ENCODE results near the gene MYBBP1A.
"Not testable (repeated sequence)": the region's sequence is repeated elsewhere in the genome, so short reads cannot be mapped to it uniquely, and the experiment has no call there.

The MYBBP1A gene

DNA sequence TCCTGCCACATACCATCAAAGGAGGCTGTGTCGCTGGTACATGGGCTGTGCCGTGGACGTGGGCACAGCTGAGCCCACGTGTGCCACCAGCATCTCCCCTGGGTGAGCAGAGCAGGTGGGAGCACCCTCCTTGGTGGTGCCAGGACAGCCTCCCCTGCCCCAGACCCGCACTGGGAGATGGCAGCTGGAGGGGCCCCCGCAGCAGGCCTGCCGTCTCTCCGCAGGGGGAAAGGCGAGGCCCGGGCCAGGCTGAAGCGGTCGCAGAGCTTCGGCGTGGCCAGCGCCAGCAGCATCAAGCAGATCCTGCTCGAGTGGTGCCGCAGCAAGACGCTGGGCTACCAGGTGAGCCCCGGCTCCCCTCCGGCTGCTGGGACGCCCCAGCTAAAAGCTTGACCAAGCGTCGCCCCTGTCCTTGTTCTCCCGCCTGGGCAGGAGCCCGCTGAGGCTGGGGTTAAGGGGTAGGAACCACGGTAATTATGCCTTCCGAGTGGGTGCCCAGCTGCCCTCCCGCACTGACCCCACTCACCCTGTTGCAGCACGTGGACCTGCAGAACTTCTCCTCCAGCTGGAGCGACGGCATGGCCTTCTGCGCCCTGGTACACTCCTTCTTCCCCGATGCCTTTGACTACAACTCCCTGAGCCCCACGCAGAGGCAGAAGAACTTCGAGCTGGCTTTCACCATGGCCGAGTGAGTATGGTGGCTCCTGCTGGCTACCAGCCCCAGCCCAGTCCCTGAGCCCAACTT is 41.6 kb upstream of the MYBBP1A start:
- TF ChIP-seq ZFP30 (CRISPR knock-in tag; IDR thresholded peaks at IDR 0.05), result no peak
- TF ChIP-seq RARB (CRISPR knock-in tag; IDR thresholded peaks at IDR 0.05), result no peak
- TF ChIP-seq CSDC2 (CRISPR knock-in tag; IDR thresholded peaks at IDR 0.05), result no peak
- TF ChIP-seq ZC3H10 (CRISPR knock-in tag; IDR thresholded peaks at IDR 0.05), result no peak
- TF ChIP-seq GLIS3 (CRISPR knock-in tag; IDR thresholded peaks at IDR 0.05), result no peak
- no peak for TF ChIP-seq TCF4 (CRISPR knock-in tag; IDR thresholded peaks at IDR 0.05; ENCODE audit: borderline replicate concordance)
- no peak for TF ChIP-seq ZNF565 (CRISPR knock-in tag; conservative IDR thresholded peaks at IDR 0.05; ENCODE audit: low read depth)
- no peak for TF ChIP-seq CSRNP3 (CRISPR knock-in tag; IDR thresholded peaks at IDR 0.05)
- TF ChIP-seq ARNTL (CRISPR knock-in tag; IDR thresholded peaks at IDR 0.05; ENCODE audit: borderline replicate concordance, low read depth), result no peak
- no peak for TF ChIP-seq OSR1 (CRISPR knock-in tag; IDR thresholded peaks at IDR 0.05)
- no peak for TF ChIP-seq POU6F1 (CRISPR knock-in tag; IDR thresholded peaks at IDR 0.05; ENCODE audit: borderline replicate concordance, low read depth)
- TF ChIP-seq ZNF70 (CRISPR knock-in tag; IDR thresholded peaks at IDR 0.05), result no peak
- ATAC-seq, result no peak

DNA sequence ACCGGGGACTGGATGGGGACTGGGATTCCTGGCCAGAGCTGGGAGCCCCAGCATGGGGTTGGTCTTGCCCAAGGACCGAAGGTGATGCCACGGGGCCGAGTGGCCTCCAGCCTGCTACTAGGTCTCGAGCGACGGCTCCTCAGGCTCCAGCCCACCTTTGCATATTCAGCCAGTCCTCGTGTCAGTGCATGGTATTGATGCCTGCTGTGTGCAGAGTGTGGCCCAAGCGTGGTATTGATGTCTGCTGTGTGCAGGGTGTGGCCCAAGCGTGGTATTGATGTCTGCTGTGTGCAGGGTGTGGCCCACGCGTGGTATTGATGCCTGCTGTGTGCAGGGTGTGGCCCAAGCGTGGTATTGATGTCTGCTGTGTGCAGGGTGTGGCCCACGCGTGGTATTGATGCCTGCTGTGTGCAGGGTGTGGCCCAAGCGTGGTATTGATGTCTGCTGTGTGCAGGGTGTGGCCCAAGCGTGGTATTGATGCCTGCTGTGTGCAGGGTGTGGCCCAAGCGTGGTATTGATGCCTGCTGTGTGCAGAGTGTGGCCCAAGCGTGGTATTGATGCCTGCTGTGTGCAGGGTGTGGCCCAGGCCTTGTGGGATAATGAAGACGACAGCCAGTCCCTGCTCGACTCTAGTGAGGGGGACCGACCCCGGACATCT is 40.6 kb upstream of the MYBBP1A start:
- ATAC-seq, result not testable (repeated sequence)

- TF ChIP-seq, protein P1, sequence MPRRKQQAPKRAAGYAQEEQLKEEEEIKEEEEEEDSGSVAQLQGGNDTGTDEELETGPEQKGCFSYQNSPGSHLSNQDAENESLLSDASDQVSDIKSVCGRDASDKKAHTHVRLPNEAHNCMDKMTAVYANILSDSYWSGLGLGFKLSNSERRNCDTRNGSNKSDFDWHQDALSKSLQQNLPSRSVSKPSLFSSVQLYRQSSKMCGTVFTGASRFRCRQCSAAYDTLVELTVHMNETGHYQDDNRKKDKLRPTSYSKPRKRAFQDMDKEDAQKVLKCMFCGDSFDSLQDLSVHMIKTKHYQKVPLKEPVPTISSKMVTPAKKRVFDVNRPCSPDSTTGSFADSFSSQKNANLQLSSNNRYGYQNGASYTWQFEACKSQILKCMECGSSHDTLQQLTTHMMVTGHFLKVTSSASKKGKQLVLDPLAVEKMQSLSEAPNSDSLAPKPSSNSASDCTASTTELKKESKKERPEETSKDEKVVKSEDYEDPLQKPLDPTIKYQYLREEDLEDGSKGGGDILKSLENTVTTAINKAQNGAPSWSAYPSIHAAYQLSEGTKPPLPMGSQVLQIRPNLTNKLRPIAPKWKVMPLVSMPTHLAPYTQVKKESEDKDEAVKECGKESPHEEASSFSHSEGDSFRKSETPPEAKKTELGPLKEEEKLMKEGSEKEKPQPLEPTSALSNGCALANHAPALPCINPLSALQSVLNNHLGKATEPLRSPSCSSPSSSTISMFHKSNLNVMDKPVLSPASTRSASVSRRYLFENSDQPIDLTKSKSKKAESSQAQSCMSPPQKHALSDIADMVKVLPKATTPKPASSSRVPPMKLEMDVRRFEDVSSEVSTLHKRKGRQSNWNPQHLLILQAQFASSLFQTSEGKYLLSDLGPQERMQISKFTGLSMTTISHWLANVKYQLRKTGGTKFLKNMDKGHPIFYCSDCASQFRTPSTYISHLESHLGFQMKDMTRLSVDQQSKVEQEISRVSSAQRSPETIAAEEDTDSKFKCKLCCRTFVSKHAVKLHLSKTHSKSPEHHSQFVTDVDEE (CRISPR knock-in tag; IDR thresholded peaks at IDR 0.05), result no peak
- TF ChIP-seq SNAI2 (CRISPR knock-in tag; IDR thresholded peaks at IDR 0.05) (no peak), BACH2 (CRISPR knock-in tag; IDR thresholded peaks at IDR 0.05; ENCODE audit: borderline replicate concordance) (no peak), TOX (CRISPR knock-in tag; IDR thresholded peaks at IDR 0.05; ENCODE audit: borderline replicate concordance) (no peak), CSDC2 (CRISPR knock-in tag; IDR thresholded peaks at IDR 0.05) (no peak), PPARA (CRISPR knock-in tag; IDR thresholded peaks at IDR 0.05; ENCODE audit: borderline replicate concordance) (no peak)
- peak; percentile 16; the same call in 1 of the 3 replicates for ATAC-seq
Measured at GRCh38 chr17:4594931-4595684, 39.9 kb upstream of the MYBBP1A start.

GRCh38 chr17:4594406-4594805 is 39.2 kb upstream of the MYBBP1A start:
- ATAC-seq, result no peak
- TF ChIP-seq POU6F1 (CRISPR knock-in tag; IDR thresholded peaks at IDR 0.05; ENCODE audit: borderline replicate concordance, low read depth) (no peak), SNAI2 (CRISPR knock-in tag; IDR thresholded peaks at IDR 0.05) (no peak), OSR1 (CRISPR knock-in tag; IDR thresholded peaks at IDR 0.05) (no peak), ESRRG (CRISPR knock-in tag; IDR thresholded peaks at IDR 0.05) (no peak), PATZ1 (CRISPR knock-in tag; IDR thresholded peaks at IDR 0.05; ENCODE audit: borderline replicate concordance) (no peak), ZC3H10 (CRISPR knock-in tag; IDR thresholded peaks at IDR 0.05) (no peak), PPARA (CRISPR knock-in tag; IDR thresholded peaks at IDR 0.05; ENCODE audit: borderline replicate concordance) (no peak), RARB (CRISPR knock-in tag; IDR thresholded peaks at IDR 0.05) (no peak), ISL1 (CRISPR knock-in tag; IDR thresholded peaks at IDR 0.05) (no peak), CSRNP3 (CRISPR knock-in tag; IDR thresholded peaks at IDR 0.05) (no peak), ZFP3 (CRISPR knock-in tag; IDR thresholded peaks at IDR 0.05) (no peak), TOX (CRISPR knock-in tag; IDR thresholded peaks at IDR 0.05; ENCODE audit: borderline replicate concordance) (no peak), ZNF70 (CRISPR knock-in tag; IDR thresholded peaks at IDR 0.05) (no peak), ZNF8 (CRISPR knock-in tag; IDR thresholded peaks at IDR 0.05) (no peak), CSDC2 (CRISPR knock-in tag; IDR thresholded peaks at IDR 0.05) (no peak)
